MM.1S (cell line): ENCODE results near the gene LRRC27.

Experiments used
- DNase-seq: peaks from one replicate; pipeline ENCODE4 v3.0.0-alpha.2; 2015
- H2AFZ ChIP-seq: fragments of 300-600 bp; sonication (generic); 2 replicates; pipeline ENCODE4 v1.6.0; 2016; ENCODE audit warnings: antibody characterized with exemption, low read length
- H3F3A ChIP-seq: fragments of 300-600 bp; sonication (generic); 2 replicates; pipeline ENCODE4 v1.6.1; 2016; ENCODE audit warnings: mild to moderate bottlenecking, antibody characterized with exemption, low read length, moderate library complexity, mixed read lengths; ENCODE audit not compliant: insufficient read depth
- H3K27ac ChIP-seq: fragments of 300-600 bp; sonication (generic); 2 replicates; pipeline ENCODE4 v1.5.1; 2016; ENCODE audit warnings: mild to moderate bottlenecking, low read length
- H3K27me3 ChIP-seq: fragments of 300-600 bp; sonication (generic); replicated peaks from 2 replicates; pipeline ENCODE4 v1.6.0; 2016; ENCODE audit warnings: low read length; ENCODE audit not compliant: insufficient read depth
- H3K36me3 ChIP-seq: fragments of 300-600 bp; sonication (generic); replicated peaks from 2 replicates; pipeline ENCODE4 v1.6.1; 2016; ENCODE audit warnings: mild to moderate bottlenecking, low read length, mixed read lengths; ENCODE audit not compliant: insufficient read depth
- H3K4me1 ChIP-seq: fragments of 300-600 bp; sonication (generic); 2 replicates; pipeline ENCODE4 v1.6.1; 2016; ENCODE audit warnings: low read length, mixed read lengths
- H3K4me2 ChIP-seq: fragments of 300-600 bp; sonication (generic); 2 replicates; pipeline ENCODE4 v1.6.0; 2016; ENCODE audit warnings: low read depth, low read length
- H3K4me3 ChIP-seq: fragments of 300-600 bp; sonication (generic); 2 replicates; pipeline ENCODE4 v1.5.1; 2016; ENCODE audit warnings: low read length, mixed read lengths
- H3K79me2 ChIP-seq: fragments of 300-600 bp; sonication (generic); 2 replicates; pipeline ENCODE4 v1.6.1; 2016; ENCODE audit warnings: mixed run types, low read length, mixed read lengths
- H3K9ac ChIP-seq: fragments of 300-600 bp; sonication (generic); 2 replicates; pipeline ENCODE4 v1.6.1; 2016; ENCODE audit warnings: low read length, mixed read lengths
- H3K9me2 ChIP-seq: fragments of 300-600 bp; sonication (generic); replicated peaks from 2 replicates; pipeline ENCODE4 v1.6.1; 2016; ENCODE audit warnings: mild to moderate bottlenecking, low read length, mixed read lengths; ENCODE audit not compliant: insufficient read depth
- H3K9me3 ChIP-seq: fragments of 300-600 bp; sonication (generic); replicated peaks from 2 replicates; pipeline ENCODE4 v1.6.1; 2016; ENCODE audit warnings: mild to moderate bottlenecking, low read length, mixed read lengths; ENCODE audit not compliant: insufficient read depth
- H4K20me1 ChIP-seq: fragments of 300-600 bp; sonication (generic); 2 replicates; pipeline ENCODE4 v1.6.1; 2016; ENCODE audit warnings: mild to moderate bottlenecking, low read length, moderate library complexity, mixed read lengths; ENCODE audit not compliant: insufficient read depth
- EZH2 ChIP-seq: fragments of 300-600 bp; sonication (generic); optimal IDR thresholded peaks from 2 replicates; pipeline ENCODE3; 2017; ENCODE audit warnings: low read depth, mild to moderate bottlenecking, antibody characterized with exemption, low read length, mixed read lengths
- EZH2phosphoT487 ChIP-seq: fragments of 300-600 bp; sonication (generic); IDR thresholded peaks from 2 replicates; pipeline ENCODE4 v1.6.1; 2018; ENCODE audit warnings: antibody characterized with exemption, low read length
- TF ChIP-seq, protein P1 (sequence below): fragments of 300-600 bp; sonication (generic); IDR thresholded peaks from 2 replicates; pipeline ENCODE4 v1.5.1; 2016; ENCODE audit warnings: antibody characterized with exemption, low read length, mixed read lengths

LRRC27 gene

DNA sequence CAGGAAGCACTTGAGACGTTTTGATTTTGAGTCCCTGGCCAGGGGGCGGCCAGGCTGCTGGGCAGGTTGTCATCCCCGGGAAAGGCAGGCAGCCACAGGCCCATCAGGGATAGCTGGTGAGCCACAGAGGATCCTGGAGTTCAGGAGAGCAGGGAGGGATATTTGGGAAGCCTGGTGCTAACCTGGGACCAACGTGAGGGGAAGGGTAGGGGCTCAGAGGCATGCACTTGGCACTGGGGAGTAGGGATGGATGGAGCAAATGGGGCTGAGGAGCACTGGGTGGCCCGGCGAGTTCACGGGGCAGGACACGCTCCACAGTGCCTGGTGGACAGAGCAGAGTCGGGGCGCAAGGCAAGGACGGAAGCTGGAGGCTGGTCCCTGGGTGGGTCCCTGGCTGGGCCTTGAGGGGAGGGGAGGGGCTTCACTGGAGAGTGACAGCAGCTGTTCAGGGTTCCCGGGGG, 30.2 kb downstream of the LRRC27 start:
- Histone ChIP-seq H3K4me3 (no peak overlapping the region), H3K4me2 (no peak overlapping the region), H3K9me3 (no peaks in the 10 kb centered on the region), H3K9me2 (no peaks in the 10 kb centered on the region), H3F3A (no peaks in the 10 kb centered on the region), H3K36me3 (no peaks in the 10 kb centered on the region), H3K4me1 (no peaks in the 10 kb centered on the region), H2AFZ (no peak overlapping the region), H3K27me3 (0 out of 2 replicates have a peak, but pooled peaks cover 4% of the 10 kb centered on the region), H3K9ac (no peak overlapping the region), H3K27ac (no peak overlapping the region), H4K20me1 (no peaks in the 10 kb centered on the region), H3K79me2 (no peaks in the 10 kb centered on the region)
- TF ChIP-seq EZH2phosphoT487 (no peak), EZH2 (no peak)
- TF ChIP-seq, protein P1, sequence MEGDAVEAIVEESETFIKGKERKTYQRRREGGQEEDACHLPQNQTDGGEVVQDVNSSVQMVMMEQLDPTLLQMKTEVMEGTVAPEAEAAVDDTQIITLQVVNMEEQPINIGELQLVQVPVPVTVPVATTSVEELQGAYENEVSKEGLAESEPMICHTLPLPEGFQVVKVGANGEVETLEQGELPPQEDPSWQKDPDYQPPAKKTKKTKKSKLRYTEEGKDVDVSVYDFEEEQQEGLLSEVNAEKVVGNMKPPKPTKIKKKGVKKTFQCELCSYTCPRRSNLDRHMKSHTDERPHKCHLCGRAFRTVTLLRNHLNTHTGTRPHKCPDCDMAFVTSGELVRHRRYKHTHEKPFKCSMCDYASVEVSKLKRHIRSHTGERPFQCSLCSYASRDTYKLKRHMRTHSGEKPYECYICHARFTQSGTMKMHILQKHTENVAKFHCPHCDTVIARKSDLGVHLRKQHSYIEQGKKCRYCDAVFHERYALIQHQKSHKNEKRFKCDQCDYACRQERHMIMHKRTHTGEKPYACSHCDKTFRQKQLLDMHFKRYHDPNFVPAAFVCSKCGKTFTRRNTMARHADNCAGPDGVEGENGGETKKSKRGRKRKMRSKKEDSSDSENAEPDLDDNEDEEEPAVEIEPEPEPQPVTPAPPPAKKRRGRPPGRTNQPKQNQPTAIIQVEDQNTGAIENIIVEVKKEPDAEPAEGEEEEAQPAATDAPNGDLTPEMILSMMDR = no peak
- no peak for DNase-seq

DNA sequence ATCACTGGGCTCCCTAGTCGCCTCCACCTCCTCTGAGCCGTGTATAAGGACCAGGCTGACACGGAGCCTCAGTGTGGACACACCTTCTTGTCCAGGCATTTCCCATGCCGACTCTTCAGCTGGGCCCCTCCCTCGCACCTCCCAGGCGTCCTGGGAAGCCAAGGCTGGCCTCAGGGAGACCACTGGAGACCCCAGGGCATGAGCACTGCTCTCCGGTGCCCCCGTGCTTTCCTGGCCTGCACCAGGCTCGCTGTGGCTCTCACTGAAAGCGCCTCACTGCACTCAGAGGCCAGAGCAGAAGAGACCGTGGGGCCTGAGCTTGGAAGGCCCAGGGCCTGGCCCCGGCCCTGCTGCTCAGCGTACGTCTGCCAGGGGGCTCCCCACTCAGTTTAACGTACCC, 31.4 kb downstream of the LRRC27 start:
- Histone ChIP-seq H3F3A (no peaks in the 10 kb centered on the region), H3K79me2 (no peaks in the 10 kb centered on the region), H4K20me1 (no peaks in the 10 kb centered on the region), H3K27me3 (no peaks in the 10 kb centered on the region; the same call in 1 of the 2 replicates), H3K9ac (no peak overlapping the region), H3K4me3 (no peak overlapping the region), H3K9me2 (no peaks in the 10 kb centered on the region), H3K4me2 (no peak overlapping the region), H3K36me3 (no peaks in the 10 kb centered on the region), H3K4me1 (no peaks in the 10 kb centered on the region), H2AFZ (no peak overlapping the region), H3K9me3 (no peaks in the 10 kb centered on the region), H3K27ac (no peak overlapping the region)
- no peak for DNase-seq
- TF ChIP-seq, protein P1 = no peak
- no peak for TF ChIP-seq EZH2
- TF ChIP-seq EZH2phosphoT487 = no peak

DNA sequence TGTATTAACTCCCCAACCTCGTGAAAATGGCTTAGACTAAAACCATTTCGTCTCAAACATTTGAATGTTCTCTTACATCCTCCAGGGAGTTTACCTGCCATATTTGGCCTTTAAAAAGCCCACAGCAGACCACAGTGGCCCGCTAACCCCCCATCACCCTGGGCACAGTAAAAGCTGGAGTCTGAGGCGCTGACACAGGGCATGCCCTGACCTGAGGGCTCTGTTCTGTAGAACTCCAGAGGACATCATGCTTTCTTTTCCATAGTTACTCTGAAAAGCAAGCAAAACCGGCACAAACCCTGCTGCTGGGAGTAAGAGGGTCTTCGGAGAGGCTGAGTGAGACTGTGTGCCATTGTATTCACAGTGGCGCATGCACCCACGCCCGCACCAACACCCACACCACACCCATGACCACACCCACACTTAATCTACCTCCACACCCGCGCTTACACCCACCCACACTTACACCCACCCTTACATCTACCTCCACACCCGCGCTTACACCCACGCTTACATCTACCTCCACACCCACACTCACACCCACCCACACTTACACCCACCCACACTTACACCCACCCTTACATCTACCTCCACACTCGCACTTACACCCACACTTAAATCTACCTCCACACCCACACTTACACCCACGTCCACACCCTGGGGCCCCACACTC, 32.1 kb downstream of the LRRC27 start:
- H3K27ac ChIP-seq = no peak overlapping the region
- no peak for DNase-seq
- no peaks in the 10 kb centered on the region for H3K9me3 ChIP-seq
- H2AFZ ChIP-seq = no peak overlapping the region
- no peaks in the 10 kb centered on the region for H3K4me1 ChIP-seq
- no peaks in the 10 kb centered on the region for H4K20me1 ChIP-seq
- TF ChIP-seq EZH2phosphoT487 = no peak
- TF ChIP-seq, protein P1 = no peak
- no peak for TF ChIP-seq EZH2
- no peak overlapping the region for H3K4me2 ChIP-seq
- peaks cover under 1% of the 10 kb centered on the region; the same call in 1 of the 2 replicates for H3K27me3 ChIP-seq
- H3K9ac ChIP-seq = no peak overlapping the region
- H3F3A ChIP-seq = no peaks in the 10 kb centered on the region
- H3K9me2 ChIP-seq = no peaks in the 10 kb centered on the region
- no peaks in the 10 kb centered on the region for H3K36me3 ChIP-seq
- H3K4me3 ChIP-seq = no peak overlapping the region
- H3K79me2 ChIP-seq = no peaks in the 10 kb centered on the region
